A549 (cell line): ENCODE data around the gene AWAT2.

Source experiments
- EHMT2 ChIP-seq: fragments of 200-600 bp; sonication (generic); IDR thresholded peaks from 2 replicates; pipeline ENCODE4 v1.6.1; 2016; ENCODE audit warnings: antibody characterized with exemption, low read depth, mild to moderate bottlenecking, moderate library complexity
- ELK1 ChIP-seq: fragments of 150-350 bp; IDR thresholded peaks from 2 replicates; pipeline ENCODE4 v1.6.1; 2014; ENCODE audit warnings: low read depth, mild to moderate bottlenecking, low read length
- ESRRA ChIP-seq: fragments of 150-350 bp; IDR thresholded peaks from 2 replicates; pipeline ENCODE4 v1.6.1; 2014; ENCODE audit warnings: mild to moderate bottlenecking, low read length, borderline replicate concordance
- PBX3 ChIP-seq: IDR thresholded peaks from 2 replicates; pipeline ENCODE4 v1.6.1; 2012
- POLR2A ChIP-seq: IDR thresholded peaks from 2 replicates; pipeline ENCODE4 v1.6.1; 2012; ENCODE audit warnings: mild to moderate bottlenecking, low read length
- RAD21 ChIP-seq, 2 experiments: fragments of >200 bp in 1 of 2; sonication (Bioruptor Twin) in 1 of 2; formaldehyde crosslinking in 1 of 2; IDR thresholded peaks in 1 of 2; conservative IDR thresholded peaks in 1 of 2; 2 replicates in 1 of 2; 3 replicates in 1 of 2; pipeline ENCODE4 v1.6.1; 2012 to 2018; ENCODE audit warnings: inconsistent platforms in 1 of 2
- RFX5 ChIP-seq: fragments of 450-650 bp; IDR thresholded peaks from 2 replicates; pipeline ENCODE4 v1.7.1; 2014; ENCODE audit warnings: antibody characterized with exemption, mild to moderate bottlenecking, moderate library complexity
- TF ChIP-seq, protein P1 (sequence below): fragments of >200 bp; sonication (Bioruptor Twin); formaldehyde crosslinking; IDR thresholded peaks from 3 replicates; pipeline ENCODE4 v1.5.1; 2016
- TF ChIP-seq, protein P2 (sequence below): fragments of 250-450 bp; sonication (Bioruptor Pico); IDR thresholded peaks from 2 replicates; pipeline ENCODE4 v1.5.0; 2021; ENCODE audit warnings: mild to moderate bottlenecking, moderate library complexity, borderline replicate concordance

DNA sequence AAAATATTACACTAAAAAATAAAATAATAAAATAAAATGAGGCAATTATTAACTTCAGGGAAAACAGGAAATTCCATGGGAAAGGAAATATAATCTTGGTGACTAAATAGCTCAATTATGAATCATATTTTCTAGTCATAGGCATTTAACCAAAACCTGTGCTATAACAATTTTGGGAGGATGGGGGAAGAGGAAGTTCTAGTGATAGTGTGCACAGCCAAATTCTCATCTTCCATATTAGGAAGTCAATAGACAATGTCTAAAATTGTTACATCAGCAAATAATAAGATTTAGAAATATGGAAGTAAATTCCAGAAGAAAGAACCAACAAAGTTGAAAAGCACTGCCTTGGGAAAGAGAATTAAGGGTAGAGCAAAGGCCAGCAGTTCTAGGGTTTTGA is 2.8 kb downstream of the AWAT2 start:
- no peak for TF ChIP-seq PBX3
- TF ChIP-seq, protein P1, sequence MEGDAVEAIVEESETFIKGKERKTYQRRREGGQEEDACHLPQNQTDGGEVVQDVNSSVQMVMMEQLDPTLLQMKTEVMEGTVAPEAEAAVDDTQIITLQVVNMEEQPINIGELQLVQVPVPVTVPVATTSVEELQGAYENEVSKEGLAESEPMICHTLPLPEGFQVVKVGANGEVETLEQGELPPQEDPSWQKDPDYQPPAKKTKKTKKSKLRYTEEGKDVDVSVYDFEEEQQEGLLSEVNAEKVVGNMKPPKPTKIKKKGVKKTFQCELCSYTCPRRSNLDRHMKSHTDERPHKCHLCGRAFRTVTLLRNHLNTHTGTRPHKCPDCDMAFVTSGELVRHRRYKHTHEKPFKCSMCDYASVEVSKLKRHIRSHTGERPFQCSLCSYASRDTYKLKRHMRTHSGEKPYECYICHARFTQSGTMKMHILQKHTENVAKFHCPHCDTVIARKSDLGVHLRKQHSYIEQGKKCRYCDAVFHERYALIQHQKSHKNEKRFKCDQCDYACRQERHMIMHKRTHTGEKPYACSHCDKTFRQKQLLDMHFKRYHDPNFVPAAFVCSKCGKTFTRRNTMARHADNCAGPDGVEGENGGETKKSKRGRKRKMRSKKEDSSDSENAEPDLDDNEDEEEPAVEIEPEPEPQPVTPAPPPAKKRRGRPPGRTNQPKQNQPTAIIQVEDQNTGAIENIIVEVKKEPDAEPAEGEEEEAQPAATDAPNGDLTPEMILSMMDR: no peak
- TF ChIP-seq ELK1: no peak
- TF ChIP-seq EHMT2: no peak
- no peak for TF ChIP-seq ESRRA
- no peak for TF ChIP-seq RFX5
- TF ChIP-seq, protein P2, sequence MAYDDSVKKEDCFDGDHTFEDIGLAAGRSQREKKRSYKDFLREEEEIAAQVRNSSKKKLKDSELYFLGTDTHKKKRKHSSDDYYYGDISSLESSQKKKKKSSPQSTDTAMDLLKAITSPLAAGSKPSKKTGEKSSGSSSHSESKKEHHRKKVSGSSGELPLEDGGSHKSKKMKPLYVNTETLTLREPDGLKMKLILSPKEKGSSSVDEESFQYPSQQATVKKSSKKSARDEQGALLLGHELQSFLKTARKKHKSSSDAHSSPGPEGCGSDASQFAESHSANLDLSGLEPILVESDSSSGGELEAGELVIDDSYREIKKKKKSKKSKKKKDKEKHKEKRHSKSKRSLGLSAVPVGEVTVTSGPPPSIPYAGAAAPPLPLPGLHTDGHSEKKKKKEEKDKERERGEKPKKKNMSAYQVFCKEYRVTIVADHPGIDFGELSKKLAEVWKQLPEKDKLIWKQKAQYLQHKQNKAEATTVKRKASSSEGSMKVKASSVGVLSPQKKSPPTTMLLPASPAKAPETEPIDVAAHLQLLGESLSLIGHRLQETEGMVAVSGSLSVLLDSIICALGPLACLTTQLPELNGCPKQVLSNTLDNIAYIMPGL (CRISPR knock-in tag): no peak
- no peak for TF ChIP-seq POLR2A
- no peak for TF ChIP-seq RAD21 (conservative IDR thresholded peaks at IDR 0.05 in 1 of 2, IDR thresholded peaks at IDR 0.05 in 1 of 2)
